ENCODE results near the gene CFAP53. TPM values are rescaled to one million over a fixed set of nuclear protein-coding genes. Genes with fewer than 3 reads are reported as not detected.
A peak's percentile ranks its signal among the peaks of the same experiment; 100 is the strongest.

CFAP53 gene
- under 1 TPM in 5 of 7 donors, not detected in 2; 0.25 to 0.85 (median 0.44) TPM for total RNA-seq
- polyA plus RNA-seq = under 1 TPM; 0.13 to 0.56 (median 0.48) TPM
- long read RNA-seq, donor 1 = 0 reads
- long read RNA-seq, donor 2 = 0 reads

- intact Hi-C loops (cut with DNase I; ENCODE audit: low total_unique reads) = loop anchor here (10.0 kb wide), 2 partner anchors 89 to 781 kb away; partner anchors contain the start of gene C18orf32
- WGBS, 5 donors = 0 to 2% (median 1%) methylated on average over 9 to 37 of the region's 37 CpGs
- peaks cover 0 to 26% (median 22%) of the 10 kb centered on the region in 6 donors for H3K36me3 ChIP-seq
Measured at GRCh38 chr18:50266248-50266704, at the start of gene CFAP53. Gene CFAP53 (minus strand): TSS chr18:50266495. CDS start chr18:50266404, 91 bp downstream.

GRCh38 chr18:50315100-50315871, 49.0 kb upstream of the CFAP53 start:
- H3K4me3 ChIP-seq = no peak overlapping the region
- no peak for DNase-seq
- no peaks in the 10 kb centered on the region for H3K36me3 ChIP-seq
- intact Hi-C loops (cut with DNase I; ENCODE audit: low total_unique reads) = no loop called here
- peak overlapping the region in 1 of 8 donors; percentile 17 for H3K27ac ChIP-seq
- H3K9me3 ChIP-seq = no peaks in the 10 kb centered on the region
- 51 to 61% (median 53%) methylated on average over 5 of the region's 5 CpGs for WGBS, 5 donors
- peaks cover 0 to 45% (median 19%) of the 10 kb centered on the region in 6 donors for H3K4me1 ChIP-seq
- TF ChIP-seq POLR2AphosphoS5 (IDR thresholded peaks at IDR 0.05) = no peak
- H3K27me3 ChIP-seq (replicated peaks in 1 of 7) = no peaks in the 10 kb centered on the region

More at GRCh38 chr18:50266248-50266704, at the start of gene CFAP53:
- Histone ChIP-seq H3K9me3 (no peaks in the 10 kb centered on the region), H3K4me1 (peaks cover 13 to 38% (median 31%) of the 10 kb centered on the region in 6 donors), H3K27me3 (replicated peaks in 1 of 7) (no peaks in the 10 kb centered on the region), H3K4me3 (peak within 1 kb of the TSS; percentile 43 to 78 (median 70)), H3K27ac (peak within 1 kb of the TSS in 7 of 8 donors; percentile 81 to 91 (median 87))
- peak; percentile 84 to 88 (median 85) for TF ChIP-seq POLR2AphosphoS5 (IDR thresholded peaks at IDR 0.05)
- peak in 2 of 11 experiments; percentile 12 to 16 for TF ChIP-seq CTCF (IDR thresholded peaks at IDR 0.05 in 8 of 11, conservative IDR thresholded peaks at IDR 0.05 in 3 of 11)
- peak in 1 of 3 donors; percentile 8 for TF ChIP-seq POLR2A (IDR thresholded peaks at IDR 0.05)
- DNase-seq = peak; percentile 99

GRCh38 chr18:50313873-50314460, 47.7 kb upstream of the CFAP53 start:
- Histone ChIP-seq H3K36me3 (no peaks in the 10 kb centered on the region), H3K9me3 (no peaks in the 10 kb centered on the region), H3K4me3 (no peak overlapping the region), H3K27me3 (replicated peaks in 1 of 7) (no peaks in the 10 kb centered on the region), H3K4me1 (peaks cover 0 to 47% (median 20%) of the 10 kb centered on the region in 6 donors), H3K27ac (no peak overlapping the region)
- TF ChIP-seq POLR2A (IDR thresholded peaks at IDR 0.05) (no peak), POLR2AphosphoS5 (IDR thresholded peaks at IDR 0.05) (no peak), CTCF (IDR thresholded peaks at IDR 0.05 in 8 of 11, conservative IDR thresholded peaks at IDR 0.05 in 3 of 11) (no peak)
- 51 to 64% (median 59%) methylated on average over 2 of the region's 2 CpGs for WGBS, 5 donors
- intact Hi-C loops (cut with DNase I; ENCODE audit: low total_unique reads) = no loop called here
- no peak for DNase-seq

- no peaks in the 10 kb centered on the region for H3K27me3 ChIP-seq (replicated peaks in 1 of 7)
- no peak for DNase-seq
- no peak overlapping the region for H3K4me3 ChIP-seq
- TF ChIP-seq CTCF (IDR thresholded peaks at IDR 0.05 in 8 of 11, conservative IDR thresholded peaks at IDR 0.05 in 3 of 11) (no peak), POLR2A (IDR thresholded peaks at IDR 0.05) (no peak), POLR2AphosphoS5 (IDR thresholded peaks at IDR 0.05) (no peak)
- peaks cover 0 to 56% (median 27%) of the 10 kb centered on the region in 6 donors for H3K4me1 ChIP-seq
- no peaks in the 10 kb centered on the region for H3K36me3 ChIP-seq
- H3K27ac ChIP-seq = peak overlapping the region in 3 of 8 donors; percentile 31 to 34 (median 33)
- WGBS, 5 donors = 61 to 77% (median 72%) methylated on average over 2 of the region's 2 CpGs
- intact Hi-C loops (cut with DNase I; ENCODE audit: low total_unique reads) = no loop called here
- no peaks in the 10 kb centered on the region for H3K9me3 ChIP-seq
Measured at GRCh38 chr18:50313031-50313607, 46.8 kb upstream of the CFAP53 start.
